K562 (cell line): ENCODE measurements around the gene MYL4. TPM values are rescaled to one million over a fixed set of nuclear protein-coding genes. Genes with fewer than 3 reads are reported as not detected.
A peak's percentile ranks its signal among the peaks of the same experiment; 100 is the strongest.

Experiments
- ATAC-seq: fragments of 200-7000 bp; cut with Tn5 transposase; 3 replicates; pipeline ENCODE4 v1.9.1; 2020; ENCODE audit warnings: moderate library complexity
- BruUV-seq: library from RNA; stranded (reverse); fragments of 400-500 nt; replicated peaks from 2 replicates; lab custom pipeline; 2021; lab: Mats Ljungman, UMichigan
- CTCF ChIA-PET: fragments of 300-600 bp; formaldehyde crosslinking; extraction: SDS; loops from one replicate; lab custom pipeline; 2021; ENCODE audit warnings: low intra/inter-chr PET ratio; lab: Yijun Ruan, JAX
- POLR2A ChIA-PET: fragments of 300-600, 350-650 bp; sonication (Branson Sonifier 250); formaldehyde crosslinking; extraction: SDS; loops from one replicate; lab custom pipeline; 2021; ENCODE audit warnings: antibody characterized with exemption, inconsistent platforms; lab: Yijun Ruan, JAX
- DNase-seq, 4 experiments: peaks; one replicate each; pipeline versions ENCODE4 v3.0.0 to v3.0.0-alpha.2; 2011 to 2018; ENCODE audit warnings: low spot score in 3 of 4, mixed read lengths in 3 of 4; ENCODE audit errors: extremely low read depth in 1 of 4
- FAIRE-seq: peaks from 2 replicates; lab custom pipeline; 2011; peaks lifted over from hg19 to GRCh38; lab: Jason Lieb, UNC
- H2AFZ ChIP-seq: 2 replicates; pipeline ENCODE4 v1.6.0; 2011; ENCODE audit warnings: low read depth, low read length, control low read depth, inconsistent platforms
- H3K27ac ChIP-seq: fragments of 200-600 bp; 3 replicates; pipeline ENCODE4 v1.8.0; 2011; ENCODE audit warnings: low read depth, mild to moderate bottlenecking, control low read depth, inconsistent platforms, low read length, moderate library complexity, mixed read lengths; ENCODE audit errors: extremely low read depth
- H3K27me3 ChIP-seq, 2 experiments: fragments of 300-600 bp in 1 of 2; 2 replicates in 1 of 2; 3 replicates in 1 of 2; pipeline versions ENCODE4 v1.6.0 to v1.8.0; 2011; ENCODE audit warnings: inconsistent platforms in 2 of 2, low read length in 2 of 2, mild to moderate bottlenecking in 1 of 2, mixed read lengths in 1 of 2, moderate library complexity in 1 of 2; ENCODE audit not compliant: control insufficient read depth in 2 of 2, insufficient read depth in 2 of 2
- H3K36me3 ChIP-seq: fragments of 300-600 bp; 3 replicates; pipeline ENCODE4 v1.8.0; 2011; ENCODE audit warnings: mild to moderate bottlenecking, low read length, inconsistent platforms; ENCODE audit not compliant: control insufficient read depth, insufficient read depth
- H3K4me1 ChIP-seq, 2 experiments: fragments of 200-600 bp in 1 of 2; replicated peaks in 1 of 2; 2 replicates in 1 of 2; 3 replicates in 1 of 2; pipeline versions ENCODE4 v1.5.1 to v1.8.0; 2011; ENCODE audit warnings: inconsistent platforms in 2 of 2, low read length in 2 of 2, mild to moderate bottlenecking in 1 of 2, mixed read lengths in 1 of 2, moderate library complexity in 1 of 2; ENCODE audit not compliant: control insufficient read depth in 2 of 2, insufficient read depth in 2 of 2
- H3K4me2 ChIP-seq: 2 replicates; pipeline ENCODE4 v1.6.1; 2011; ENCODE audit warnings: low read length, control low read depth, inconsistent platforms, mixed read lengths; ENCODE audit not compliant: insufficient read depth
- H3K4me3 ChIP-seq: fragments of 200-600 bp; sonication (generic), shearing (Covaris generic); 2 replicates; pipeline ENCODE4 v1.5.1; 2016; ENCODE audit warnings: control low read depth, inconsistent platforms
- H3K79me2 ChIP-seq: fragments of 200-600 bp; 3 replicates; pipeline ENCODE4 v1.8.0; 2011; ENCODE audit warnings: low read length, inconsistent platforms; ENCODE audit not compliant: control insufficient read depth, insufficient read depth
- H3K9ac ChIP-seq, 2 experiments: 2 replicates each; pipeline versions ENCODE4 v1.6.0 to v1.6.1; 2011; ENCODE audit warnings: low read depth in 2 of 2, low read length in 2 of 2, control low read depth in 1 of 2, inconsistent platforms in 1 of 2, mild to moderate bottlenecking in 1 of 2, mixed read lengths in 1 of 2; ENCODE audit not compliant: insufficient read depth in 1 of 2
- H3K9me1 ChIP-seq: one replicate; pipeline ENCODE4 v1.6.0; 2011; ENCODE audit warnings: inconsistent platforms, mild to moderate bottlenecking, low read length, moderate library complexity; ENCODE audit not compliant: control insufficient read depth, insufficient read depth
- H3K9me3 ChIP-seq: replicated peaks from 2 replicates; pipeline ENCODE4 v1.5.1; 2011; ENCODE audit warnings: low read depth, low read length, inconsistent platforms; ENCODE audit not compliant: control insufficient read depth, insufficient read depth
- H4K20me1 ChIP-seq: replicated peaks from 2 replicates; pipeline ENCODE4 v1.6.1; 2011; ENCODE audit warnings: low read length, inconsistent platforms, mixed read lengths; ENCODE audit not compliant: control insufficient read depth, insufficient read depth
- CXXC5 ChIP-seq: fragments of 250-450 bp; sonication (Bioruptor Pico); IDR thresholded peaks from 2 replicates; pipeline ENCODE4 v1.8.0; 2022; ENCODE audit warnings: inconsistent platforms, mild to moderate bottlenecking, moderate library complexity
- FOXM1 ChIP-seq, 2 experiments: fragments of 450-650 bp in 1 of 2; sonication (generic) in 1 of 2; formaldehyde crosslinking in 1 of 2; IDR thresholded peaks; 2 replicates each; pipeline versions ENCODE4 v1.6.1 to v1.9.0; 2017 to 2022; ENCODE audit warnings: low read depth in 2 of 2, mild to moderate bottlenecking in 2 of 2, missing genetic modification reagents in 1 of 2, moderate library complexity in 1 of 2
- NCOA6 ChIP-seq: fragments of 450-650 bp; IDR thresholded peaks from 2 replicates; pipeline ENCODE4 v1.6.1; 2017; ENCODE audit warnings: mild to moderate bottlenecking
- SMARCA4 ChIP-seq: fragments of 450-650 bp; IDR thresholded peaks from 2 replicates; pipeline ENCODE4 v1.6.1; 2016
- SUPT5H ChIP-seq: fragments of 450-650 bp; IDR thresholded peaks from 2 replicates; pipeline ENCODE4 v1.6.1; 2016
- TCF7L2 ChIP-seq: fragments of 150-350 bp; IDR thresholded peaks from 2 replicates; pipeline ENCODE4 v1.6.1; 2016; ENCODE audit warnings: low read depth, mild to moderate bottlenecking, low read length, moderate library complexity
- WGBS: fragments of 100-300 bp; shearing (Covaris generic); methylation state at CpG from one replicate; pipeline ENCODE4 v1.1.6; 2016; ENCODE audit warnings: low coverage, mixed read lengths; ENCODE audit not compliant: insufficient coverage; ENCODE audit errors: missing lambda C conversion rate; 5-methylcytosine and 5-hydroxymethylcytosine counted together
- in situ Hi-C: fragments of 300-500 bp; cut with MboI; formaldehyde crosslinking; loops from 4 replicates; pipeline ENCODE4 v1.15.0; 2018; ENCODE audit warnings: inconsistent platforms, mixed read lengths
- intact Hi-C: fragments of 100-400 bp; cut with micrococcal nuclease; formaldehyde crosslinking; loops from 2 replicates; pipeline ENCODE4 v1.14.2; 2022
- polyA plus RNA-seq, 8 experiments: library from polyadenylated mRNA; depleted of rRNA in 4 of 8; stranded (reverse) in 5 of 8; unstranded in 3 of 8; fragments of >200 nt; fragmentation: Nextera tagmentation in 2 of 8; fragmentation: Illumina TruSeq in 1 of 8; extraction: Ambion mirVana in 2 of 8; extraction: Trizol in 1 of 8; gene quantifications; 2 replicates each; pipeline versions ENCODE4 v1.2.1 to v1.2.3, GENCODE V29; 2011 to 2014; ENCODE audit warnings: inconsistent platforms in 1 of 8, missing spikeins in 1 of 8
- total RNA-seq, 7 experiments: library from RNA; depleted of rRNA in 6 of 7; stranded (reverse); fragments of >200 nt in 6 of 7; fragmentation: Illumina TruSeq in 2 of 7; extraction: Trizol in 2 of 7; gene quantifications; 2 replicates each; pipeline versions ENCODE4 v1.2.1 to v1.2.3, GENCODE V29; 2011 to 2021; ENCODE audit warnings: low replicate concordance in 1 of 7
- TF ChIP-seq, protein P1 (sequence below): sonication (generic); formaldehyde crosslinking; IDR thresholded peaks from 2 replicates; pipeline ENCODE4 v1.8.1; 2023; ENCODE audit warnings: missing genetic modification reagents, mild to moderate bottlenecking, borderline replicate concordance
- TF ChIP-seq, protein P2 (sequence below): sonication (generic); formaldehyde crosslinking; IDR thresholded peaks from 2 replicates; pipeline ENCODE4 v1.8.0; 2022; ENCODE audit warnings: mild to moderate bottlenecking, missing genetic modification reagents
- TF ChIP-seq, protein P3 (sequence below): sonication (generic); formaldehyde crosslinking; IDR thresholded peaks from 2 replicates; pipeline ENCODE4 v1.8.0; 2022; ENCODE audit warnings: mild to moderate bottlenecking, missing genetic modification reagents
- TF ChIP-seq, protein P4 (sequence below): IDR thresholded peaks from 2 replicates; pipeline ENCODE4 v1.6.1; 2014; ENCODE audit warnings: antibody characterized with exemption

Gene MYL4
- total and polyA plus RNA-seq, 9 of the 15 experiments (the other 6 are each of a cell fraction or from before 2014, with no cell fraction given), result 117 to 423 (median 221) TPM

DNA sequence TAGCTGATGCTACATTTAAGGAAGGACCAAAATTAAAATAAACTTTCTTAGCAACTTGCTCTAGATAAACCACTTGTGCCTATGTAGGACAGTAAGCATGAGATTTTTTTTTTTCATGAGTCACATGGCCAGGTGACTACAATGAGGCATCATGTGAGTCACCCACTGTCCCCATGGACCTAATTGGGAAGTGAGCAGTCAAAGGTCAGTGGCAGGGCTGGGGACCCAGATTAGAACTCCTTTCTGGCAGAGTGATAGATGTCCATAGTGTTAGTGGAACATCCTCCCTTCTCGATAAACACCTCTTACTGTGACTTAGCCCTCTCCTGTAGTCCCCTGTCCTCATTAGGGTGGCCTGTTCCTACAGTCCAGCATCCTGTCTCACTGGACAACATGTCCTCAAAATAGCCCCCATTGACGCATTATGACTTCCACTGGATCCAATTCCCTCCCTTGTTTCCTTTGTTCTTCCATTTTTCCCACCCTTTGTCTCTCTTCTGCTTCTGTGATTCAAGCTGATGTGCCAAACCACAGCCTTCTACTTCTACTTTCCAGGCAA, 56.9 kb downstream of the MYL4 start:
- DNase-seq (peak; percentile 57 to 93 (median 72)), ATAC-seq (peak; percentile 96), FAIRE-seq (peak; percentile 95)
- no peaks in the 10 kb centered on the region for H3K9me1 ChIP-seq
- no peaks in the 10 kb centered on the region for H3K9me3 ChIP-seq
- no peaks in the 10 kb centered on the region for H3K36me3 ChIP-seq
- H3K4me3 ChIP-seq, result no peak overlapping the region
- H3K79me2 ChIP-seq, result no peaks in the 10 kb centered on the region
- peak overlapping the region; percentile 25; the same call in 1 of the 2 replicates for H2AFZ ChIP-seq
- H4K20me1 ChIP-seq, result no peaks in the 10 kb centered on the region
- CTCF ChIA-PET, result interaction anchor here (0.6 kb wide), 1 partner anchor 1175 kb away, joined by 3 read pairs; no protein-coding TSS in a partner anchor
- H3K9ac ChIP-seq, result no peak overlapping the region
- H3K4me1 ChIP-seq, result peaks cover 4 to 30% of the 10 kb centered on the region in 2 experiments; a peak in 3 of 5 replicates
- 3% methylated on average over 2 of the region's 2 CpGs for WGBS
- H3K27ac ChIP-seq, result peak overlapping the region; percentile 64; the same call in 2 of the 3 replicates
- POLR2A ChIA-PET, result interaction anchor here (1.0 to 1.3 kb wide), 2 partner anchors 25 to 111 kb away, joined by 3 to 4 read pairs; no protein-coding TSS in a partner anchor
- intact Hi-C loops (no loop called here), in situ Hi-C loops (no loop called here)
- no TSS peak for BruUV-seq
- H3K27me3 ChIP-seq, result no peaks in the 10 kb centered on the region
- no peak overlapping the region; the same call in 1 of the 2 replicates for H3K4me2 ChIP-seq
- TF ChIP-seq SMARCA4 (peak; percentile 95), NCOA6 (no peak), CXXC5 (CRISPR knock-in tag) (peak; percentile 60), SUPT5H (no peak), FOXM1 (IDR thresholded peaks at IDR 0.05; ENCODE audit: low read depth) (peak; percentile 56; the same call in 1 of the 2 replicates), FOXM1 (CRISPR knock-in tag; IDR thresholded peaks at IDR 0.05; ENCODE audit: low read depth) (no peak), TCF7L2 (no peak)
- TF ChIP-seq, protein P1, sequence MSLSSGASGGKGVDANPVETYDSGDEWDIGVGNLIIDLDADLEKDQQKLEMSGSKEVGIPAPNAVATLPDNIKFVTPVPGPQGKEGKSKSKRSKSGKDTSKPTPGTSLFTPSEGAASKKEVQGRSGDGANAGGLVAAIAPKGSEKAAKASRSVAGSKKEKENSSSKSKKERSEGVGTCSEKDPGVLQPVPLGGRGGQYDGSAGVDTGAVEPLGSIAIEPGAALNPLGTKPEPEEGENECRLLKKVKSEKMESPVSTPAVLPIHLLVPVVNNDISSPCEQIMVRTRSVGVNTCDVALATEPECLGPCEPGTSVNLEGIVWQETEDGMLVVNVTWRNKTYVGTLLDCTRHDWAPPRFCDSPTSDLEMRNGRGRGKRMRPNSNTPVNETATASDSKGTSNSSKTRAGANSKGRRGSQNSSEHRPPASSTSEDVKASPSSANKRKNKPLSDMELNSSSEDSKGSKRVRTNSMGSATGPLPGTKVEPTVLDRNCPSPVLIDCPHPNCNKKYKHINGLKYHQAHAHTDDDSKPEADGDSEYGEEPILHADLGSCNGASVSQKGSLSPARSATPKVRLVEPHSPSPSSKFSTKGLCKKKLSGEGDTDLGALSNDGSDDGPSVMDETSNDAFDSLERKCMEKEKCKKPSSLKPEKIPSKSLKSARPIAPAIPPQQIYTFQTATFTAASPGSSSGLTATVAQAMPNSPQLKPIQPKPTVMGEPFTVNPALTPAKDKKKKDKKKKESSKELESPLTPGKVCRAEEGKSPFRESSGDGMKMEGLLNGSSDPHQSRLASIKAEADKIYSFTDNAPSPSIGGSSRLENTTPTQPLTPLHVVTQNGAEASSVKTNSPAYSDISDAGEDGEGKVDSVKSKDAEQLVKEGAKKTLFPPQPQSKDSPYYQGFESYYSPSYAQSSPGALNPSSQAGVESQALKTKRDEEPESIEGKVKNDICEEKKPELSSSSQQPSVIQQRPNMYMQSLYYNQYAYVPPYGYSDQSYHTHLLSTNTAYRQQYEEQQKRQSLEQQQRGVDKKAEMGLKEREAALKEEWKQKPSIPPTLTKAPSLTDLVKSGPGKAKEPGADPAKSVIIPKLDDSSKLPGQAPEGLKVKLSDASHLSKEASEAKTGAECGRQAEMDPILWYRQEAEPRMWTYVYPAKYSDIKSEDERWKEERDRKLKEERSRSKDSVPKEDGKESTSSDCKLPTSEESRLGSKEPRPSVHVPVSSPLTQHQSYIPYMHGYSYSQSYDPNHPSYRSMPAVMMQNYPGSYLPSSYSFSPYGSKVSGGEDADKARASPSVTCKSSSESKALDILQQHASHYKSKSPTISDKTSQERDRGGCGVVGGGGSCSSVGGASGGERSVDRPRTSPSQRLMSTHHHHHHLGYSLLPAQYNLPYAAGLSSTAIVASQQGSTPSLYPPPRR (CRISPR knock-in tag), result no peak
- TF ChIP-seq, protein P2, sequence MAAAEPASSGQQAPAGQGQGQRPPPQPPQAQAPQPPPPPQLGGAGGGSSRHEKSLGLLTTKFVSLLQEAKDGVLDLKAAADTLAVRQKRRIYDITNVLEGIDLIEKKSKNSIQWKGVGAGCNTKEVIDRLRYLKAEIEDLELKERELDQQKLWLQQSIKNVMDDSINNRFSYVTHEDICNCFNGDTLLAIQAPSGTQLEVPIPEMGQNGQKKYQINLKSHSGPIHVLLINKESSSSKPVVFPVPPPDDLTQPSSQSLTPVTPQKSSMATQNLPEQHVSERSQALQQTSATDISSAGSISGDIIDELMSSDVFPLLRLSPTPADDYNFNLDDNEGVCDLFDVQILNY (CRISPR knock-in tag), result no peak
- TF ChIP-seq, protein P3, sequence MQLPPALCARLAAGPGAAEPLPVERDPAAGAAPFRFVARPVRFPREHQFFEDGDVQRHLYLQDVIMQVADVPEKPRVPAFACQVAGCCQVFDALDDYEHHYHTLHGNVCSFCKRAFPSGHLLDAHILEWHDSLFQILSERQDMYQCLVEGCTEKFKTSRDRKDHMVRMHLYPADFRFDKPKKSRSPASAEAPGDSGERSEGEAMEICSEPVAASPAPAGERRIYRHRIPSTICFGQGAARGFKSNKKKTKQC (CRISPR knock-in tag), result no peak
- TF ChIP-seq, protein P4, sequence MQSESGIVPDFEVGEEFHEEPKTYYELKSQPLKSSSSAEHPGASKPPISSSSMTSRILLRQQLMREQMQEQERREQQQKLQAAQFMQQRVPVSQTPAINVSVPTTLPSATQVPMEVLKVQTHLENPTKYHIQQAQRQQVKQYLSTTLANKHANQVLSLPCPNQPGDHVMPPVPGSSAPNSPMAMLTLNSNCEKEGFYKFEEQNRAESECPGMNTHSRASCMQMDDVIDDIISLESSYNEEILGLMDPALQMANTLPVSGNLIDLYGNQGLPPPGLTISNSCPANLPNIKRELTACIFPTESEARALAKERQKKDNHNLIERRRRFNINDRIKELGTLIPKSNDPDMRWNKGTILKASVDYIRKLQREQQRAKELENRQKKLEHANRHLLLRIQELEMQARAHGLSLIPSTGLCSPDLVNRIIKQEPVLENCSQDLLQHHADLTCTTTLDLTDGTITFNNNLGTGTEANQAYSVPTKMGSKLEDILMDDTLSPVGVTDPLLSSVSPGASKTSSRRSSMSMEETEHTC, result peak; percentile 94
